Body of pancreas (tissue), 4 donors: ENCODE measurements around the gene ADM2. TPM values are rescaled to one million over a fixed set of nuclear protein-coding genes. Genes with fewer than 3 reads are reported as not detected.

Experiments used
- ATAC-seq: fragments of 150-250 bp; one replicate; pipeline ENCODE4 v1.9.1; 2016
- DNase-seq, 4 donors: peaks; one replicate each; pipeline ENCODE4 v3.0.0-alpha.2; 2019
- H3K27ac ChIP-seq, 4 donors: fragments of 200-600 bp; sonication (generic); 1 replicate in 3 of 4; 2 replicates in 1 of 4; pipeline versions ENCODE4 v1.5.1 to v1.6.1; 2016 to 2019; ENCODE audit warnings: mild to moderate bottlenecking in 1 of 4, mixed read lengths in 1 of 4, moderate library complexity in 1 of 4
- H3K27me3 ChIP-seq, 2 donors: fragments of 200-600 bp; sonication (generic); one replicate each; pipeline ENCODE4 v1.6.0; 2016; ENCODE audit warnings: mild to moderate bottlenecking in 1 of 2
- H3K36me3 ChIP-seq, 2 donors: fragments of 200-600 bp; sonication (generic); replicated peaks in 1 of 2; 2 replicates each; pipeline ENCODE4 v1.5.1; 2016; ENCODE audit warnings: low read depth in 2 of 2; ENCODE audit not compliant: insufficient read depth in 1 of 2
- H3K4me1 ChIP-seq: fragments of 200-600 bp; sonication (generic); one replicate; pipeline ENCODE4 v1.6.0; 2016
- H3K4me3 ChIP-seq, 2 donors: fragments of 200-600 bp; sonication (generic); 1 replicate in 1 of 2; 2 replicates in 1 of 2; pipeline ENCODE4 v1.5.1; 2016 to 2019
- H3K9me3 ChIP-seq, 3 donors: fragments of 200-600 bp; sonication (generic); 1 replicate in 2 of 3; 2 replicates in 1 of 3; pipeline ENCODE4 v1.5.1; 2016
- CTCF ChIP-seq, 7 experiments: fragments of 450-650 bp in 4 of 7; fragments of 200-600 bp in 3 of 7; sonication (generic) in 3 of 7; IDR thresholded peaks; one replicate each; pipeline ENCODE4 v1.5.1; 2016 to 2019; ENCODE audit warnings: antibody characterized with exemption in 7 of 7
- POLR2A ChIP-seq, 3 donors: fragments of 450-650 bp; IDR thresholded peaks; one replicate each; pipeline ENCODE4 v1.6.1; 2016; ENCODE audit warnings: antibody characterized with exemption in 3 of 3, mild to moderate bottlenecking in 2 of 3
- WGBS, 2 donors: methylation state at CpG; one replicate each; pipeline ENCODE4 v1.1.5; 2017; 5-methylcytosine and 5-hydroxymethylcytosine counted together
- intact Hi-C: fragments of 100-400 bp; cut with DNase I; formaldehyde crosslinking; loops from one replicate; pipeline ENCODE4 v1.15.1; 2023
- total RNA-seq, 2 donors: library from RNA; depleted of rRNA; stranded (reverse); fragments of >200 nt; gene quantifications; one replicate each; pipeline ENCODE4 v1.1.0, GENCODE V29; 2016

ADM2 gene
- total RNA-seq, 2 donors from 2014 or later = 7.3 to 8.2 TPM

- no peaks in the 10 kb centered on the region for H3K9me3 ChIP-seq
- peaks cover 49 to 58% of the 10 kb centered on the region in 2 donors for H3K36me3 ChIP-seq
- H3K27me3 ChIP-seq = no peaks in the 10 kb centered on the region
- H3K27ac ChIP-seq = no peak overlapping the region
- WGBS, 2 donors = 92 to 96% methylated on average over 19 to 29 of the region's 30 CpGs
- DNase-seq (no peak), ATAC-seq (no peak)
- intact Hi-C loops = loop anchor here (5.0 kb wide), 1 partner anchor 37 kb away; no protein-coding TSS in a partner anchor
- TF ChIP-seq CTCF (IDR thresholded peaks at IDR 0.05) = no peak
- no peak for TF ChIP-seq POLR2A (IDR thresholded peaks at IDR 0.05)
- H3K4me3 ChIP-seq = no peak overlapping the region
- H3K4me1 ChIP-seq = peaks cover 14% of the 10 kb centered on the region
These were observed 16.0 kb upstream of the ADM2 start for GRCh38 chr22:50465066-50465930.

- no peak overlapping the region for H3K27ac ChIP-seq
- no peak for ATAC-seq
- no peaks in the 10 kb centered on the region for H3K9me3 ChIP-seq
- peaks cover 34% of the 10 kb centered on the region for H3K4me1 ChIP-seq
- 83% methylated on average over 23 of the region's 24 CpGs; no CpG with 5 or more reads in 1 of the 2 donors for WGBS, 2 donors
- H3K36me3 ChIP-seq = peaks cover 33 to 40% of the 10 kb centered on the region in 2 donors
- no peak for DNase-seq
- no peak overlapping the region for H3K4me3 ChIP-seq
- TF ChIP-seq CTCF (IDR thresholded peaks at IDR 0.05) = no peak
- TF ChIP-seq POLR2A (IDR thresholded peaks at IDR 0.05) = no peak
- H3K27me3 ChIP-seq = no peaks in the 10 kb centered on the region
- intact Hi-C loops = loop anchor here (5.0 kb wide), 1 partner anchor 35 kb away; no protein-coding TSS in a partner anchor
These were observed 14.0 kb upstream of the ADM2 start for GRCh38 chr22:50467341-50467740.

- Histone ChIP-seq H3K27ac (no peak overlapping the region), H3K4me1 (peaks cover 40% of the 10 kb centered on the region), H3K4me3 (no peak overlapping the region), H3K27me3 (no peaks in the 10 kb centered on the region), H3K36me3 (peaks cover 28 to 35% of the 10 kb centered on the region in 2 donors), H3K9me3 (no peaks in the 10 kb centered on the region)
- TF ChIP-seq POLR2A (IDR thresholded peaks at IDR 0.05) (no peak), CTCF (IDR thresholded peaks at IDR 0.05) (no peak)
- 86% methylated on average over 22 of the region's 22 CpGs; no CpG with 5 or more reads in 1 of the 2 donors for WGBS, 2 donors
- DNase-seq (no peak), ATAC-seq (no peak)
- intact Hi-C loops = loop anchor here (5.0 kb wide), 1 partner anchor 34 kb away; no protein-coding TSS in a partner anchor
These were observed 13.4 kb upstream of the ADM2 start for GRCh38 chr22:50467773-50468440.

- H3K9me3 ChIP-seq = no peaks in the 10 kb centered on the region
- H3K4me1 ChIP-seq = peaks cover 47% of the 10 kb centered on the region
- no peaks in the 10 kb centered on the region for H3K27me3 ChIP-seq
- DNase-seq (no peak), ATAC-seq (no peak)
- no peak overlapping the region for H3K4me3 ChIP-seq
- TF ChIP-seq POLR2A (IDR thresholded peaks at IDR 0.05) (no peak), CTCF (IDR thresholded peaks at IDR 0.05) (no peak)
- intact Hi-C loops = loop anchor here (5.0 kb wide), 1 partner anchor 34 kb away; no protein-coding TSS in a partner anchor
- no peak overlapping the region for H3K27ac ChIP-seq
- WGBS, 2 donors = 80 to 100% methylated on average over 2 to 8 of the region's 8 CpGs
- peaks cover 21 to 29% of the 10 kb centered on the region in 2 donors for H3K36me3 ChIP-seq
These were observed 12.7 kb upstream of the ADM2 start for GRCh38 chr22:50468626-50469025.
